ENCODE measurements around the gene FZD10.

The FZD10 gene

GRCh38 chr12:130214686-130215395 lies 52.6 kb downstream of the FZD10 start:
- no peak for DNase-seq
